GM21447 (cell line): Measurements from ENCODE around the gene SDK2.

Source experiments
- ATAC-seq: cut with Tn5 transposase; IDR thresholded peaks from one replicate; pipeline ENCODE4 v1.9.1; 2021; ENCODE audit not compliant: unreplicated experiment

The SDK2 gene

DNA sequence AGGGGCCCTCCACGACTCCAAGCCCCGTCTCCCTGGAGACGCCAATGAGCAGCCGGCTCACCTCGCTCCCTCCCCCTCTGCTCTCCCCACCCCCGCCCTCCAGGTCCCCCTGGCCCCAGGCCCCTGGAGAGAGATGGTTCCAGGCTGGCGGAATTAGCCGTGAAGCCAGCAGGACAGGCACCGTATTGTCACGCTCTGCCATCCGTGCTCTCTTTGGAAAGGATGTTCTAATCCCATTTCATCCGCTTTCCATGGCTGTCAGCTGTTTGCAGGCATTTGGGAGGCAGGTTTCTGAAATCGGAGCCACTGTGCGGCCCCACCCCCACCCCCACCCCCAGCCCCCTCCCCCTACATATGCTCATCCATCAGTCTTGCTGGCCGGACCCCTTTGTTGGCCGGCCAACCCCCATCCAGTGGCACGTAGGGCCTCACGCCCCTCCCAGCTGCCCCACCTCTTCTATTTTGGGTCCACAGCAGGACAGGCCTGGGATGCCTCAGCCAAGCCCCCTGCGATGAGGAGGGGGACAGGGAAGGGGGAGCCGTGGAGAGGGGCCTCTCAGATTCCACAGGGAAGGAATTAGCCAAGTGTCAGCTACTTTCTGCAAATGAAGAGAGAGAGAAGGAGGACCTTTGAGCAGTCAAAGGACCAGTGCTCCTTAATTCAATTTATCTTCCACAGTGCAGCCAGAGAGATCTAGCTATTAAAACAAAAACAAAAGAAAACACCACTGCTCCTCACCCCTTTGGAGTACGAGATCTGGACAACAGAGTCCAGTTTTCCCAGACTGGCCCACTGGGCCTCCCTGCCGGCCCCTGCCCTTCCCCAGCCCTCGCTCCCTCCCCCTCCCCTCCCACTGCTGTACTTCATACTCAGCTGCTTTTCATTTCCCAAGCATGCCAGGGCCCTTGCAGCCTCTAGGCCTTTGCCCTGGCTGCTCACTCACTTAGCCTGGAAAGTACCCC, 30.7 kb downstream of the SDK2 start:
- no peak for ATAC-seq

DNA sequence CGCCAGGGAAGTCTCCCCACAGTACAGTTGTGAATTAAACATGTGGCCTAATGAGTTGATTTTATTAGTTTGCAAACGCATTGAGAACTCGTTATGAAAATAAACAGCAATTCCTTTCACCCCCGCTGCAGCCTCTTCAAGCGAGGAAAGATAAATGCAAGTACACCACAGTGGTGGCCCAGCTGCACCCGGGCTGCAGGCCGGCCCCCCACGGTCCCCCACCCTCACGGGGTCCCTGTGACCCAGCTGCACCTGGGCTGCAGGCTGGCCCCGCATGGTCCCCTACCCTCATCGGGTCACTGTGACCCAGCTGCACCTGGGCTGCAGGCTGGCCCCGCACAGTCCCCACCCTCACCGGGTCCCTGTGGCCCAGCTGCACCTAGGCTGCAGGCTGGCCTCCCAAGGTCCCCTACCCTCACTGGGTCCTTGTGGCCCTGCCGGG, 32.2 kb downstream of the SDK2 start:
- ATAC-seq = no peak

DNA sequence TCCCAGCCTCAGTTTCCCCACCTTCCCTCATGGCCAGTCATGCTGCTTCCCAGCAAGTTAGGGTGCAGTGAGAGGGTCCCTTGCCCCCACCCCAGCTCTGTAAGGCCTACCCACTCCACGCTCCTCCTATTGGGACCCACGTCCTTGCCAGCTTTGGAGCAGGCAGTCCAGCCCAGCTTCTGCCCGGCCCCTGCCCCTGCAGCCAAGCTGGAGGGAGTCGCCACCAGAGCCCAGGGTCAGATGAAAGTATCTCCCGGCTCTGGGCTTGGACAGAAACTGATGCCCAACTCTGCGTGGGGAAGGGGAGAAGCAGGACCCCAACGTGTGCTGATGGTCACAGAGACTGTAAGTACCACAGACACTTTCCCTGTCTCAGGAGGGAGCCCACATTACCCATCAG, 32.6 kb downstream of the SDK2 start:
- no peak for ATAC-seq

DNA sequence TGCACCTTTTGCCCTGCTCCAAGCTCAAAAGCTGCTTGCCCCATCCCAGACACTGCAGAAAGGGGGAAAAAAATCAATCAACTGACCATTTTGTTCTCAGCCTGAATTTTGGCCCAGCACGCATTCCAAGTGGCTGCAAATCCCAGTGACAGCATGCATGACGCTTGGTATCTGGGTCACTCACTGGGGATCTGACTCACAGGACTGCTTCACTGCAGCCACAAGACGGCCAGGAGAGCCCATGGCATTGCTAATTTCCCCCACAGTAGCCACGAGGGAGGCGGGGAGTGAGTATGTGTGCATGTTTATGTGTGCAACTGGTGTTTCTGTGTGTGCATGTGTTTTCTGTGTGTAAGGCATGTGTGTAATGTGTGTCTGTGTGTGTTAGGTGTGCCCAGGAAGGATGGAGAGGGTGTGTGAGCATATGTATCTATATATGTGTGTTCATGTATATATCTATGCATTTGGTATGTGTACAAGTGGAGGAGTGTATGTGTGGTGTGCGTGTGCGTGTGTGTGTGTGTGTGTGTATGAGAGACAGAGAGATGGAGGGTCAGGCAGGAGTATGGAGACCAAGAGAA, 33.8 kb downstream of the SDK2 start:
- no peak for ATAC-seq

DNA sequence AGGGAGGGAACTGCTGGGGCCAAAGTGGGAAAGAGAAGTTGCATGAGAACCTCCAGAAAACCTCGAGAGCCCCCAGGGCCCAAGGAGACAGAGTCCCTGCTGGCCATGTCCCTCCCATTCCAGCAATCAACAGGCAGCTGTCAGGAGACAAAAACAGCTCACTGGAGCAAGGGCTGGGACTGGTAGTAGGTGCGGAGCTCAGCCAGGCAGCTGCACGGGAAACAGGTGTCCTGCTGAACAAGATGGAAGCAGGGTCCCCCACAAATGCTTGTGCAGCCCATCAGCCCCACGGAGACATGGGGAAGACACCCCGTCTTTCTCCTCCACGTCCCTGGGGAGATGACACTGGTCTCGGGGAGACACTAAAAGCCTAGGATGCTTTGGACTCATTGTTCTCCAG, 34.5 kb downstream of the SDK2 start:
- ATAC-seq = no peak

GRCh38 chr17:73609060-73609459, 35.2 kb downstream of the SDK2 start:
- no peak for ATAC-seq

GRCh38 chr17:73605444-73605843, 38.8 kb downstream of the SDK2 start:
- ATAC-seq = no peak

- ATAC-seq = no peak
Observed at GRCh38 chr17:73604476-73604875, 39.8 kb downstream of the SDK2 start.

GRCh38 chr17:73603971-73604370, 40.3 kb downstream of the SDK2 start:
- no peak for ATAC-seq

DNA sequence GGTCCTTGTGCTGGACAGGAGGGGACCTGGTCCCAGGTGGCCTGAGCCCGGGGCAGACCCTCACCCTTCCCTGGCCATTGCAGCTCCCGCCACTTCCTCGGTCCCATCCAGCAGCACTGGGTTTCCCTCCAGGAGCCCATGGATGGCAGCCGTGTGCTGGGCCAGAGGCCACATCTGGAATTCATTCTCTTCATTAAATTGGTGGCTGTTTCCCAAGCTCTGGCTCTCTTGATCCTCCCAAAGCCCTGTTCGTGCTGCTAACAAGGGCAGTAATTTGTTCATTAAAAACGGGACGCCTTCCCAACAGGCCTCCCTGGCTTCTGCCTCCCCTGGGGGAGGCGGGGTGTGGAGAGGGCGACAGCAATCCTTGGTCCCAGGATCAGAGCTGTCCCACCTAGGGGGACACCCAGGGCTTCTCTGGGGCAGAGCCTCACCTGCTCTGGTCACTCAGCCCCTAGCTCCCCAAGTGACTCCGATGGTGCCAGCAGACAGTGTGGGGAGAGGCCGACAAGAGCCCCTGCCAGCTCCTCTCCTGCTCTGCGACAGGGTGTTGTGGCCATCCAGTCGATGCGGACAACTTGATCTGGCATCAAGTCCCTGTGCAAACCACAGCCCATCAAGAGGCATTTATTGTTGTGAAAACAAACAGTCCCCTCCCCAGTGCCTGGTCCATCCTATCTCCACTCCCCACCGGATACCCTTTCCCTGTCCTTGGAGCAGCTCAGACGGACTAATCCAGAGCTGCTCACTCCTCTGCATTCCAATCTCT, 44.0 kb downstream of the SDK2 start:
- no peak for ATAC-seq

DNA sequence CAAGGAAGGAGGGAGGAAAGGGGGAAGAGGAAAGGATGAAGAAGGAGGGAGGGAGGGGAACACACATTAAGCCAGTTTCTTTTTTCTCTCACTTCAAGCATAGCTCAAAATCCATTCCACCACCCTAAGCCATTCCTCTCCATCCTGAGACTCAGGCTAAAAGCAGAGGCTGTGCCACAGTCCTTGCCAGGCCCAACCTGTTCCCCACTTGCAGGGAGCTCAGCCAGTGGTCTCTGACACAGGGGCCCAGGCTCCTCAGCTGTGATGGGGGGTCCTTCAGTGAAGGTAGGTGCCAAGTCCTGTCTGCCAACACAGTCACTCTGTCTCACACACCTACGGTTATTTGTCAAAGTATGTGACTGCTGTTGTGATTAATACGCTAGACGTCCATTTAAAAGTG, 44.6 kb downstream of the SDK2 start:
- no peak for ATAC-seq

DNA sequence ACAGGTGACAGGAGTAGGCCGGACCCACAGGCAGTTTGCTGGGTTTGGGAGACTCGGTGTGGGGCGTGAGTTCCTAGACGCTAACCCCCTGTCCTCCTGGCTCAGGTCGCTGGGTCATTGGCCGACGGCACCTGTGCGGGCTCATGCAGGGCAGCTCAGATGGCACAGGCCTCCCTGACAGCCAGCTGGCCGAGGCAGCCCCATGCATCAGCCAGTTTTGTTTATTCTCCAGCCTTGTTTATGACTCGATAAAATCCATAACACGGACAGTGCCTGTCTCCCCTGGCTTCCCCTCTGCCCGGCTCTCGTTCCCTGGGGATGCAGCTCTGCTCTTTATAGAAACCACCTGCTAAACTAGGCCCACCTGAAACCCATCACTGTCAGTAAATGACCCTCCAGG, 46.0 kb downstream of the SDK2 start:
- ATAC-seq = no peak

DNA sequence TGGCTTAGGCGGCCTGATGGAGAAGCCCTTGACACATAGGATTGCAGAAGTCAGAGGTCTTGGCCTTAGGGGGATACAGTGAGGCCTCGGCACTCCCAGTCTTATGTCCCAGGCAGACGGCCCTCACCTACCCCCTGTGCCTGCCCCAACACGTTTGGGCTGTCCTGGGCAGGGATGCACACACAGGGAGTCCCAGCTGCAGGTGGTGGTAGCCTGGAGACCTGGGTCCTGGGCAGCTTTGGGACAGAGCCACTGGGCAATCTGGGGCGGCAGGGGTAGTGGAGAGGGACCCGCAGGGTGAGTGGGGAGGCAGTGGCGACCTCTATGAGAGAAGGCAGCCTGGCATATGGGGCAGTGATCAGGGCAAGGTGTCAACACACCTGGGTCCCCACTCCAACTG, 48.3 kb downstream of the SDK2 start:
- no peak for ATAC-seq

- ATAC-seq = no peak
Observed at GRCh38 chr17:73595479-73595878, 48.8 kb downstream of the SDK2 start.

GRCh38 chr17:73595068-73595467, 49.2 kb downstream of the SDK2 start:
- no peak for ATAC-seq

GRCh38 chr17:73594598-73594997, 49.6 kb downstream of the SDK2 start:
- ATAC-seq = no peak

GRCh38 chr17:73594025-73594424, 50.2 kb downstream of the SDK2 start:
- no peak for ATAC-seq

DNA sequence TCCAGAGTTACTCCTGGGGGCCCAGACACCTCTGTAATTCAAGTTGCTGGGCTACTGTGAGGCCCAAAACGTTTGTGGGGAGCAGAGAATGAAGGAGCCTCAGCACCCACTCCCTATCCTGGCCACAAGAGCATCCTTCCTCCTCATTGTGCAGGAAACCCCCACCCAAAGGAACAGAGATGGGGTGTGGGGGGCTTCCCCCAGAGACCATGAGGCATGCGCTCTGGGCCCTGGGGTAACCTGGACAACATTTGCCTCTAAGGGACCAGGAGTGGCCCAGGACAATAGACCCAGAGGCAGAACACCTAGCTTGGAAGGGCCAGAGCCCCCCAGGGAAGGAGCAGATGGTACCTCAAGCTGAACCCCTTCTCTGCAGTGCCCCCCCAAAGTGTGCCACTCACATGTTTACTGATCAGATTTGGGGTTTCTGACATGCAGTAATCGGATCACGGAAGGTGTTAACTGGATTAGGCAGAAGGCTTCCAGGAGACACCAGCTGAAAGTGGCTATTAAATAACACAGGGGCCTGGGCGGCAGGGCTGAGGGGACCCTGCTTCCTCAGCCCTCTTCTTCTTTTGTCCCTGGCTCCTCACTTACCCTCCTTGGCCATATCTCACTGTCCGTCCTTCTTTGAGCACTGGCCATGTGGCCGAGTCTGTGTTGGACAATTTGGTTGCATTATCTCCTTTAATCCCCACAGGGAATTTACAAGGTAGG, 50.8 kb downstream of the SDK2 start:
- no peak for ATAC-seq

GRCh38 chr17:73592501-73592961, 51.7 kb downstream of the SDK2 start:
- no peak for ATAC-seq

GRCh38 chr17:73592079-73592415, 52.2 kb downstream of the SDK2 start:
- no peak for ATAC-seq
